ENCODE results near the gene MMP21. TPM values are rescaled to one million over a fixed set of nuclear protein-coding genes. Genes with fewer than 3 reads are reported as not detected.
A peak's percentile ranks its signal among the peaks of the same experiment; 100 is the strongest.

The MMP21 gene, protein sequence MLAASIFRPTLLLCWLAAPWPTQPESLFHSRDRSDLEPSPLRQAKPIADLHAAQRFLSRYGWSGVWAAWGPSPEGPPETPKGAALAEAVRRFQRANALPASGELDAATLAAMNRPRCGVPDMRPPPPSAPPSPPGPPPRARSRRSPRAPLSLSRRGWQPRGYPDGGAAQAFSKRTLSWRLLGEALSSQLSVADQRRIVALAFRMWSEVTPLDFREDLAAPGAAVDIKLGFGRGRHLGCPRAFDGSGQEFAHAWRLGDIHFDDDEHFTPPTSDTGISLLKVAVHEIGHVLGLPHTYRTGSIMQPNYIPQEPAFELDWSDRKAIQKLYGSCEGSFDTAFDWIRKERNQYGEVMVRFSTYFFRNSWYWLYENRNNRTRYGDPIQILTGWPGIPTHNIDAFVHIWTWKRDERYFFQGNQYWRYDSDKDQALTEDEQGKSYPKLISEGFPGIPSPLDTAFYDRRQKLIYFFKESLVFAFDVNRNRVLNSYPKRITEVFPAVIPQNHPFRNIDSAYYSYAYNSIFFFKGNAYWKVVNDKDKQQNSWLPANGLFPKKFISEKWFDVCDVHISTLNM
- not detected in 2 replicates for total RNA-seq (2014; rRNA removed; shearing (Covaris generic); ENCODE audit: low replicate concordance)

DNA sequence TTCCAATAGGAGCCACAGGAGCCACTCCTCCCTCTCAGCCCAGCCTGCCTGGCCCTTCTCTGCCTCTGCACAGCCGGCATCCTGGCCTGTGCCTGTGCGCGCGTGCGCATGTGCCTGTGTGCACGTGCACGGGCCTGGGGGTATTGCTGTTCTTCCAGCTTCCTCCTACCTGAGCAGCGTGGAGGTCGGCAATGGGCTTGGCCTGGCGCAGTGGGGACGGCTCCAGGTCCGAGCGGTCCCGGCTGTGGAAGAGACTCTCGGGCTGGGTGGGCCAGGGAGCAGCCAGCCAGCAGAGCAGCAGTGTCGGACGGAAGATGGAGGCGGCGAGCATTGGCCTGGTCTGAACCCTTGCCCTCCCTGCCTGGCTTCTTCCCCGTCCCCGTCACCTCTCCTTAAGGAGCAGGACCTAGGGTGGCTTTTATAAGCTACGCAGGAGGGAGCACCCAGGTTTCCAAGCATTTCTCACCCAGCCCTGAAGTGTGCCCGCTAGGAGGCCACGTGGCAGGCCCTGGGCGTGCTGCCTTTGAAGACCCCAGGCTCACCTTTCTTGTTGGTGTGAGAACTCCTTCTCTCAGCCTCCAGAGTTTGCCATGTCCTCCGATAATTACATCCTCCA, at the start of gene MMP21:
Gene MMP21, minus strand, starts transcription at position 331 of the 616 bp plus-strand sequence. Its CDS starts 0 bp downstream, at position 331.
- no peaks in the 10 kb centered on the region for H3K36me3 ChIP-seq
- no peak within 1 kb of the TSS for H3K4me3 ChIP-seq
- no peaks in the 10 kb centered on the region for H3K9me3 ChIP-seq
- H3K27me3 ChIP-seq: no peaks in the 10 kb centered on the region
- DNase-seq: no peak

DNA sequence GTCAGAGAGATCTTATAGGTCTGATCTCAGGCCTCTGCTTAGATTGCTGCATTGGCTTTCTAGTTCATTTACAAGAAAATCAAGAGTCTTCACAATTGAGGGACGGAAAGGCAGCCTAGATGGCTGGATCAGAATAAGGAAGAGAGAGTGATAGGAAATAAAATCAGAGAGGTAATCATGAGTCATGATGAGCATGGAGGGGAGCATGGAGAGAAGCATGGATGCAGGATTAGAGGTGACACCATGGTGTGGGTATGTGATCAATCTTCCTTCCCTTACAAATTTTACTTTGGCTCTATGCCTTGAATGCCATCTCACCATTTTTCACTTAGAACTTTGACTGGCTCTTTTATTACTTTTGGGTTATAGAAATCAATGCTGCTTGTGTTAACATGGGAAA, 49.1 kb upstream of the MMP21 start:
- Histone ChIP-seq H3K4me3 (peak overlapping the region; percentile 100), H3K27me3 (no peaks in the 10 kb centered on the region), H3K9me3 (no peaks in the 10 kb centered on the region), H3K36me3 (peaks cover 47% of the 10 kb centered on the region)
- peak; percentile 51 for DNase-seq

- DNase-seq: peak; percentile 6
- Histone ChIP-seq H3K27me3 (no peaks in the 10 kb centered on the region), H3K9me3 (no peaks in the 10 kb centered on the region), H3K36me3 (peaks cover 37% of the 10 kb centered on the region), H3K4me3 (peak overlapping the region; percentile 100)
Measured at GRCh38 chr10:125823663-125824251, 48.1 kb upstream of the MMP21 start.

- DNase-seq: peak; percentile 86
- Histone ChIP-seq H3K9me3 (no peaks in the 10 kb centered on the region), H3K36me3 (peaks cover 30% of the 10 kb centered on the region), H3K27me3 (no peaks in the 10 kb centered on the region), H3K4me3 (peak within 1 kb of the TSS; percentile 100)
Measured at GRCh38 chr10:125822878-125823662, 47.4 kb upstream of the MMP21 start, which contains the start of the genes BCCIP and UROS. TSS of gene BCCIP (plus strand) at chr10:125823546. CDS start at chr10:125823558, 12 bp downstream. TSS of gene UROS (minus strand) at chr10:125823258. CDS start at chr10:125816499, 6,759 bp downstream.

DNA sequence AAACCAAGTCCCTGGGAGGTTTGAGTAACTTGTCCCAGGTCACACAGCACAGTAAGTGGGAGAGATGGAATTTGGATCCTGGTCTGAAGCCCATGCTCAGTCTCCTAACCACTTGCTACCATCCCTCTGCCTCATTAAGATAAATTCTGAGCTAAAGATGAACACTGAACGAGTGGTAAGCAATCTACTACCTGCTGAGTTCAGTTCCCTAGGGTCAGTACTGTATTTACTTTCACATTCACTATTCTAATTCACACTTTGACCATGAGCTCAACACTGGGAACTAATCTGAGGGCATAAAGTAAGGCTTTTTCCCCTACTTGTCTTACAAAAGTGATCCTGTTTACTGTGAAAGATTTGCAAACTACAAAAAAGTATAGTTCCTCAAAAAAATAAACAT, 45.1 kb upstream of the MMP21 start:
- DNase-seq: no peak
- H3K27me3 ChIP-seq: no peaks in the 10 kb centered on the region
- H3K4me3 ChIP-seq: no peak overlapping the region
- no peaks in the 10 kb centered on the region for H3K9me3 ChIP-seq
- H3K36me3 ChIP-seq: peaks cover 10% of the 10 kb centered on the region

DNA sequence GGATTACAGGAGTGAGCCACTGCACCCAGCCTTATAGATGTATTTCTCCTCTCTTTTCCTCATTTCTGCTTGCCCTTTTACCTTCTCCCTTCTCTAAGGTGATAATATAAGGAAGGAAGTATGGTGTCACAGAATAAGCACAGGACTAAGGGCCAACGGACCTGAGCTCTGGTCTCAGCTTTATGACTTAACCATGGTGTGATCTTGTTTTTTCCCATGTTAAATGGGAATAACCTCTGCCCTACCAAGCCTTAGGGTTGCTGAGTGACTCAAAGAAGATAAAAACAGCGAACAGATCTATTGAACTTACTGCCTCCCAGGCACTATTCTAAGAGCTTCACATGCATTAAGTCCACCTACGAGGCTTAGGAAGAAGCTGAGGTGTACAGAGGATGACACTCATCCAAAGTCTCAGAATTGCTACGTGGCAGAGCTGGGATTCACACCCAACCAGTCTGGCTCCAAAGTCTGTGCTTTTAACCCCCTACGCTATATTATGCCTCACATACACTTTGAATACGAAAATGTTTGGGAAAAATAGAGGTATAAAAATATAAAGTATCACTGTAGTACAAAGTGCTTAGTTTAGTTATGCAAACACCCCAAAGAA, 41.8 kb upstream of the MMP21 start:
- no peaks in the 10 kb centered on the region for H3K9me3 ChIP-seq
- peaks cover 2% of the 10 kb centered on the region for H3K36me3 ChIP-seq
- H3K27me3 ChIP-seq: no peaks in the 10 kb centered on the region
- no peak overlapping the region for H3K4me3 ChIP-seq
- DNase-seq: no peak

- Histone ChIP-seq H3K9me3 (no peaks in the 10 kb centered on the region), H3K36me3 (peaks cover 2% of the 10 kb centered on the region), H3K4me3 (no peak overlapping the region), H3K27me3 (no peaks in the 10 kb centered on the region)
- no peak for DNase-seq
Measured at GRCh38 chr10:125816548-125816947, 40.9 kb upstream of the MMP21 start.

DNA sequence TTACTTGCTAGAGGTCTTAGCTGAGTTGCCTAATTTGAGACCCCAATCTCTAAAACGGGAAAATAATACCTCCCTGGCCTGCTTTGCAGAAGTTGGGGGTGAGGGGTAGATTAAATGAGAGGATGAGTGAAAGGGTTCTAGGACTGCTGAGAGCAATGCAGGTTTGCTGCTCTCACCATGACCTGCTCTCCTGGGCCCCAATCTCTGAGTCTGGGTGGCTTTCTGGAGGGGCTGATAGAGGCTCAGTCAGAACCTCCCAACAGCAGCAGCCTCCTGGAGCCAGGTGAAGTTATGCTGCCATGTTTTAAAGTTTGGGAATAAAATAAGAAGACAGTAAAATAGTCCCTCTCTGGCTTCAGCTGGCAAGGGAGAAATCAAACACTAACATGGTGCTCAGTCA, 40.1 kb upstream of the MMP21 start:
- Histone ChIP-seq H3K36me3 (peaks cover 6% of the 10 kb centered on the region), H3K4me3 (no peak overlapping the region), H3K27me3 (no peaks in the 10 kb centered on the region), H3K9me3 (no peaks in the 10 kb centered on the region)
- DNase-seq: no peak

DNA sequence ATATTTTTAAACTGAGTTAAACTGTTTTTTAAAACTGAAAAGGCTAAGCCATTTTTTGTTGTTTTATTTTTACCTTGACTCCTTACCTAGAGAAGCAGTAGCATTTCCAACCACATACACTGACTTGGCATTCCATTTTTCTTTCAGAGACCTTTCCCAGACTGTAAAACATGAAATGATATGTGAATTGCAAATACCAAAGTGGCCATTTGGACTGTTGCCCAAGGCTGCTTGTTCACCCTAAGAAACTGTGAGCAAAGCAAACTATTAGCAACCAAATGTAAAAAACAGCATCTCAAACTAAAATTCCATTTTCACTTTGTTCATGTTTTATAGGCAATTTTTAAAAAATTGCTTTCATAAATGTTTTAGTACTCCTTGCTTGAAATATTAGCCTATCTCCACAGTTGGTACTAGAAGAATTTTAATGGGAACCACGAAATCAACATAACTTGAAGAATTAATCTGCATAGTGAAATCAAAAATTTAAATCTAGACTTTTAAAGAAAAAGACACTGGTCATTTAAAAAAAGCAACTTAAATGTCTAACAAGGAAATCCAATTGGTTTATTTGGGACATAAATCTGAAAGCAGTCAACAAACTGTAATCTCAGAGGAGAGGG, 36.6 kb upstream of the MMP21 start:
- DNase-seq: no peak
- no peaks in the 10 kb centered on the region for H3K9me3 ChIP-seq
- H3K36me3 ChIP-seq: peaks cover 14% of the 10 kb centered on the region
- H3K27me3 ChIP-seq: no peaks in the 10 kb centered on the region
- H3K4me3 ChIP-seq: no peak overlapping the region

DNA sequence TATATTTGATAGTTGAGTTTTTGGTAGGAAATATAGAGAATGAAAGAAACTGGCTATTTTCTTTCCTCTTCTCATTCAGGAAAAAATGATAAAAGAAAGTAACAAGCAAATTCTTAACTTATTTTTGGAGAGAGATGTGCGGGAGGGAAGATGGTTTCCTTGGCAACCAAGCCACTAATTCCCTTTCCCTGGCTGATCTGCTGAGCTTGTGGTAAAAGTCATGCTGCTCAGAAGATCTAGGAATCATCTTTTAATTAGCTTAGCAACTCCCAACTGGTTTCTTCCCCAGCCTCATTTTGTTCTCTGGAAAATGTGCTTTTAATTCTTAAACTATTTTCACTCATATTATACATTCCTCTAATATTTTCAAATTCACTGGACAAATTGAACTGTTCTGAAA, 35.6 kb upstream of the MMP21 start:
- Histone ChIP-seq H3K4me3 (no peak overlapping the region), H3K27me3 (no peaks in the 10 kb centered on the region), H3K9me3 (no peaks in the 10 kb centered on the region), H3K36me3 (peaks cover 16% of the 10 kb centered on the region)
- no peak for DNase-seq

- Histone ChIP-seq H3K36me3 (peaks cover 17% of the 10 kb centered on the region), H3K4me3 (no peak overlapping the region), H3K9me3 (no peaks in the 10 kb centered on the region), H3K27me3 (no peaks in the 10 kb centered on the region)
- no peak for DNase-seq
Measured at GRCh38 chr10:125808047-125808446, 32.4 kb upstream of the MMP21 start.

DNA sequence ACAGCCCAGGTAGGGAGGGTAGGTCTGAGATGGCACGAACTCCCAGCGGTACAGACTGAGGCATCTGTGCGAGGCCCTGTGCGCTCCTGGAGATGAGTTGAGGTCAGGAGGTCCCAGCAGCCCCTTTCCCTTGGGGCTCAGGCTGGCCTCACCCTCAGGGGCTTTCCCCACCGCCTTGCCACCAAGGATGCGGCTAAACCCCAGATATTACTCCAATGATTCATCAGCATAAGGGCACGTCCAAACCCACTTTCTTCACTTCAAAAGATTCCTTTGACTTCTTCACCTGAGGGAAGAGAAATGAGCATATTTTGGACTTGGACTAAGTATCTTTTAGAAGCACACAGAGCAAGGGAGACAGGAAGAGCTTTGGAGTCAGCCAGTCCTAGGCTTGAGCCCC, 27.1 kb upstream of the MMP21 start:
- no peaks in the 10 kb centered on the region for H3K9me3 ChIP-seq
- no peak overlapping the region for H3K4me3 ChIP-seq
- H3K27me3 ChIP-seq: no peaks in the 10 kb centered on the region
- no peak for DNase-seq
- H3K36me3 ChIP-seq: peaks cover 7% of the 10 kb centered on the region; the same call in 1 of the 2 replicates

DNA sequence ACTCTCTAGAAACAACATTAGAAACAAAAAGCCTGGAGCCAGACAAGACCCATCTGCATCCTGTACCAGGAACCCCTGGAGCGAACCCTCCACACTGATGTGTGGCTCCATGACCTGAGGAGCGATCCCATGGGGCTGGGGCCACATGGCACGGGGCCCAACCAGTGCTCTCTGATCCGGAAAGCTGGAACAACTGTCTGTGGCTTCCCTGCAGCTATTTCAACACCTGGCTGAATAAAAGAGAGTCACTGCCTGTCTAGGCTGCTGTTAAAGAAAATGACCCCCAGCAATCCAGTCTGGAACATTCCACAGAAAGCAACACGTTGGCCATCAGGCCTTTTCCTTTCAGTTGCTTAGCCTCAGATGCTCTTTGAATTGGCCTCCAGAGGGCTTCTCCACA, 26.5 kb upstream of the MMP21 start:
- H3K36me3 ChIP-seq: peaks cover 7% of the 10 kb centered on the region; the same call in 1 of the 2 replicates
- H3K4me3 ChIP-seq: no peak overlapping the region
- no peaks in the 10 kb centered on the region for H3K9me3 ChIP-seq
- no peak for DNase-seq
- H3K27me3 ChIP-seq: no peaks in the 10 kb centered on the region

- Histone ChIP-seq H3K27me3 (no peaks in the 10 kb centered on the region), H3K9me3 (no peaks in the 10 kb centered on the region), H3K36me3 (peaks cover 5% of the 10 kb centered on the region; the same call in 1 of the 2 replicates), H3K4me3 (no peak overlapping the region)
- no peak for DNase-seq
Measured at GRCh38 chr10:125801574-125801973, 26.0 kb upstream of the MMP21 start.

GRCh38 chr10:125799451-125800182, 24.0 kb upstream of the MMP21 start:
- DNase-seq: no peak
- Histone ChIP-seq H3K36me3 (0 out of 2 replicates have a peak, but pooled peaks cover 2% of the 10 kb centered on the region), H3K4me3 (no peak overlapping the region), H3K27me3 (no peaks in the 10 kb centered on the region), H3K9me3 (no peaks in the 10 kb centered on the region)
